Astrocyte of the cerebellum (primary cell): ENCODE results near the gene MB.

Experiments
- DNase-seq: peaks from one replicate; pipeline ENCODE4 v3.0.0-alpha.2; 2011; ENCODE audit warnings: low read depth
- H3K4me3 ChIP-seq: 2 replicates; pipeline ENCODE4 v1.5.1; 2011; ENCODE audit warnings: mild to moderate bottlenecking, low read depth, low read length, moderate library complexity
- in situ Hi-C: cut with HindIII; loops from 2 replicates; pipeline ENCODE4 v1.10.0; 2017; ENCODE audit warnings: low sequenced_read_pairs
- TF ChIP-seq, protein P1 (sequence below): IDR thresholded peaks from 2 replicates; pipeline ENCODE4 v1.5.1; 2012; ENCODE audit warnings: low read length, low read depth, moderate library complexity, mild to moderate bottlenecking; ENCODE audit errors: missing control alignments

MB gene

DNA sequence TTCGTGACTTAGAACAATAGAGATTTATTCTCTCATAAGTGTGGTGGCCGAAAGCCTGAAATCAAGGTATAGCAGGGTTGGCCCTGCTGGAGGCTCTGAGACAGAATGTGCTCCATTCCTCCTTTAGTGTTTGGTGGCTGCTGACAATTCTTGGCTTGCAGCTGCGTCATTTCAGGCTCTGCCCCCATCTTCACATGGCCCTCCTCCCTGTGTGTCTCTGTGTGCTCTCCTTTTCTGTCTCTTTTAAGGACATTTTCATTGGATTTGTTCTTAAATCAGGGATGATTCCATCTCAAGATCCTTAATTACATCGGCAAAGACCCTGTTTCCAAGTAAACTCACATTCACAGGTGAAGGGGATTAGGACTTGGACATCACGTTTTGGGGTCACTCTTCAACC is 20.9 kb upstream of the MB start:
- TF ChIP-seq, protein P1, sequence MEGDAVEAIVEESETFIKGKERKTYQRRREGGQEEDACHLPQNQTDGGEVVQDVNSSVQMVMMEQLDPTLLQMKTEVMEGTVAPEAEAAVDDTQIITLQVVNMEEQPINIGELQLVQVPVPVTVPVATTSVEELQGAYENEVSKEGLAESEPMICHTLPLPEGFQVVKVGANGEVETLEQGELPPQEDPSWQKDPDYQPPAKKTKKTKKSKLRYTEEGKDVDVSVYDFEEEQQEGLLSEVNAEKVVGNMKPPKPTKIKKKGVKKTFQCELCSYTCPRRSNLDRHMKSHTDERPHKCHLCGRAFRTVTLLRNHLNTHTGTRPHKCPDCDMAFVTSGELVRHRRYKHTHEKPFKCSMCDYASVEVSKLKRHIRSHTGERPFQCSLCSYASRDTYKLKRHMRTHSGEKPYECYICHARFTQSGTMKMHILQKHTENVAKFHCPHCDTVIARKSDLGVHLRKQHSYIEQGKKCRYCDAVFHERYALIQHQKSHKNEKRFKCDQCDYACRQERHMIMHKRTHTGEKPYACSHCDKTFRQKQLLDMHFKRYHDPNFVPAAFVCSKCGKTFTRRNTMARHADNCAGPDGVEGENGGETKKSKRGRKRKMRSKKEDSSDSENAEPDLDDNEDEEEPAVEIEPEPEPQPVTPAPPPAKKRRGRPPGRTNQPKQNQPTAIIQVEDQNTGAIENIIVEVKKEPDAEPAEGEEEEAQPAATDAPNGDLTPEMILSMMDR = no peak
- in situ Hi-C loops = no loop called here
- DNase-seq = no peak
- no peak overlapping the region for H3K4me3 ChIP-seq

DNA sequence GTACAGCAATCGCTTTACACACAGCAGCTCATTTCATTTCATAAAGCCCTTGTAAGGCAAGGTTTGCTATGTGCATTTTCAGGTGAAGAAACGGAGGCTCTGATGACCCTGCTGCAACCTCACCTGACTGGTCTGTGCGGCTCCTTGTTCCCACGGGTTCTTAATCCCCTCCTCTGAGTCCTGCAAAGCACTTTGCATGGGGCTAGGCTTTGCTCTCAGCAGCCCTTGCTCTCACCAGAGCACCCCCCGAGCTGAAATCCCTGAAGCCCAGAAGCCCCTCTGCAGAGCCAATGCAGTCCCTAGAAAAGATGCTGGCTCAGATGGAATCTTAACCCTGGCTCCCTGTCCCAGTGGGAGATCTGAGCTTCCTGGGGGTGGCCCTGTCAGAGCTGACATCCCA is 20.1 kb upstream of the MB start:
- TF ChIP-seq, protein P1 = no peak
- DNase-seq = no peak
- in situ Hi-C loops = no loop called here
- H3K4me3 ChIP-seq = no peak overlapping the region

DNA sequence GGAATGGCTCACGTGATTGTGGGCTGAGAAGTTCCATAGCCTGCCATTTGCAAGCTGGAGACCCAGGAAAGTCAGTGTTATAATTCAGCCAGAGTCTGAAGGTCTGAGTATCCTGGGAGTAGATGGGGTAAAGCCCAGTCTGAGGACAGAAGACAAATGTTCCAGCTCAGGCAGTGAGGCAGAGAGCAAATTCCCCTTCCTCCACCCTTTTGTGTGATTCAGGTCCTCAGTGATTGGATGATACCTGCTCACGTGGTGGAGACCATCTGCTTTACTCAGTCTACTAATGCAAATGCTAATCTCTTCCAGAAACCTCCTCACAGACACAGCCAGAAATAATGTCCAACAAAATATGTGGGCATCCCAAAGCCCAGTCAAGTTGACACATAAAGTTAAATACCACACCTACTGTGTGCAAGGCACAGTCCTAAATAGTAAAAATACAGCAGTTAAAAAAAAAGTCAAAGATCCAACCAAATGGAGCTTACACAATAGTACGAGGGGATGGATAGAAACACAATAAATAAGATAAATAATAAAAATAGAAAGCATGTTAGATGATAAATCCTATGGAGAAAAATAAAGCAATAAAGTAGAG is 17.9 kb upstream of the MB start:
- TF ChIP-seq, protein P1 = no peak
- in situ Hi-C loops = no loop called here
- DNase-seq = no peak
- H3K4me3 ChIP-seq = no peak overlapping the region

DNA sequence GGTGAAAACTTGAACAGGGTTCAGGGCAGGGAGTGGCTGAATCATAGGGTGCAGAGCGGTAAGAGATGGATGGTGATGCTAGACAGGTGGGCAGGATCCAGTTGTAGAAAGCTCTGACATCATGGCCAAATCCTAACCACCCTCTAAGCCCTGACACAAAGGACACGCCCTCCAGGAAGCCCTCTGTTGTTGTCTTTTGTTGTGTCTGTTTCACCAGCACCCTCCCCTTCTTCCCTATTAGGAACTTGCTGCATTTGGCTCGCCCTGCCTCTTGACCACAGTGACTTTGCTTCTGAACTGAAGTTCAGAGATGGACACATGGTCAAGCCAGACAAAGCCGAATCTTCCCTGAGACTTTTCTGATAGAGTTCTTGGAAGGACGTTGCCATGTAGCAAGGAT is 16.9 kb upstream of the MB start:
- DNase-seq = no peak
- TF ChIP-seq, protein P1 = no peak
- in situ Hi-C loops = no loop called here
- no peak overlapping the region for H3K4me3 ChIP-seq

DNA sequence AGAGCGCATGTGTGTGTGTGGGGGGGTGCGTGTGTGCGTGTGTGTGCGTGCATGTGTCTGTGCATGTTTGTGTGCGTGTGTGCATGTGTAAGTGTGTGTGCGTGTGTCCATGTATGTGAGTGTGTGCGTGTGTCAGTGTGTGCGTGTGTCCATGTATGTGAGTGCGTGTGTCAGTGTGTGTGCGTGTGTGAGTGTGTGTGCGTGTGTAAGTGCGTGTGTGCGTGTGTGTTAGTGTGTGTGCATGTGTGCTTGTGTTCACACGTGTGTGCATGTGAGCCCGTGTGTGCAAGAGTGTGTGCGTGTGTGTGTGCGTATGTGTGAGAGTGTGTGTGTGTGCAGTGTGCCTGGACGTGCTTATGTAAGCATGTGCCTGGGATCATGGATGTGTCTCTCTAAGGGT is 16.4 kb upstream of the MB start:
- in situ Hi-C loops = no loop called here
- TF ChIP-seq, protein P1 = no peak
- no peak overlapping the region for H3K4me3 ChIP-seq
- no peak for DNase-seq

DNA sequence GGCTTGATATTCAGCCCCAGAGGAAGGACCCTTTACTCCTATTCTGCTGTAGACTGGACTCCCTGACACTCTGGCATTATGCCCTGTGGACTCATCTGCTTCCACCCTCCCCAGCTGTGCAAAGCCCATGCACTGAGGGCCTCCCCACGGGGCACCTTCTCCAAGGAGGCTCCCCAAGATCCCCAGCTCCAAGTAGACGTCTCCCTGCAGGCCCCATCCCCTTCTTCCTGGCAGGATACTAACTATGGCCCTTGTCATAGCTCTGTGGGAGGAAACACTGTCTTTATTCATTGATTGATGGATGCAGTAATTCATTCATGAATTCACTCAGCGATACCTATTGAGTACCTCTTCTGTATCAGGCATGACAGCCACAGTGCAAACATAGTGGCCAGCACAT is 15.8 kb upstream of the MB start:
- in situ Hi-C loops = no loop called here
- TF ChIP-seq, protein P1 = no peak
- no peak for DNase-seq
- H3K4me3 ChIP-seq = no peak overlapping the region
